HuH-7 (cell line): Measurements from ENCODE around the gene LAMC3.
"Not testable (repeated sequence)": the region's sequence is repeated elsewhere in the genome, so short reads cannot be mapped to it uniquely, and the experiment has no call there.

Source experiments
- DNase-seq: peaks from one replicate; pipeline ENCODE4 v3.0.0; 2011; ENCODE audit warnings: low spot score

Gene LAMC3

DNA sequence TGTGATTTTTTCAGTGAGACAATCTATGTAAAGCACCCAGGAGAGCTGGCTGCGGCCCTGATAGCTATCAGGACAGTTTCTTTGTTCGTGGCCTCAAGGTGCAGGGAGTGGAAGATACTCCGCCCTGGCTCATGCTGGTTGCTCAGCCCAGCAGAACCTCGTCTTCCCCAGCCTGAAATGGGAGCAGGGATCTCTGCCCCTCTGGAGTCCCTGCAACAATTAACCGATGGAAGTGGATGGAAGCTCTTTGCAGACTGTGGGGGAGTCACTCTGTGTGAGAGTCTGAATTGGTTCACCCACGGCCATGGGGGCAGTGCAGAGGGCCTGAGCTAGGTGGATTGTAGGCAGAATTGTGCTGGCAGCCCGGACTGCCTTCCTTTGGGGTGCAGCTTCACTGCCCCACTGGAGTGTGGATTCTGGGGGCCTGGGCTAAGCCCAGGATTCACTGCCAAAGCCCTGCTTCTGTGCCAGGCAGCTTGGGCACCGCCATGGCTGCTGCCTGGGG lies 90.2 kb downstream of the LAMC3 start:
- no peak for DNase-seq

DNA sequence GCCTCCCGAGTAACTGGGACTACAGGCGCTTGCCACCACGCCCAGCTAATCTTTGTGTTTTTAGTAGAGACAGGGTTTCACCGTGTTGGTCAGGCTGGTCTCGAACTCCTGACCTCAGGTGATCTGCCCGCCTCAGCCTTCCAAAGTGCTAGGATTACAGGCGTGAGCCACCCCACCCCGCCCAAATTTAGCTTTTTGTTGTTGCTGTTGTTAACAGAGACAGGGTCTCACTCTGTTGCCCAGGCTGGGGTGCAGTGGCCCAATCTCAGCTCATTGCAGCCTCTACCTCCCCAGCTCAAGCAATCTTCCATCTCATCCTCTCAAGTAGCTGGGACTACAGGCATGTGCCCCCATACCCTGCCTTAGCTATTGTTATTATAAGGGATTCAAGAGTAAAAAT lies 90.9 kb downstream of the LAMC3 start:
- DNase-seq = not testable (repeated sequence)

DNA sequence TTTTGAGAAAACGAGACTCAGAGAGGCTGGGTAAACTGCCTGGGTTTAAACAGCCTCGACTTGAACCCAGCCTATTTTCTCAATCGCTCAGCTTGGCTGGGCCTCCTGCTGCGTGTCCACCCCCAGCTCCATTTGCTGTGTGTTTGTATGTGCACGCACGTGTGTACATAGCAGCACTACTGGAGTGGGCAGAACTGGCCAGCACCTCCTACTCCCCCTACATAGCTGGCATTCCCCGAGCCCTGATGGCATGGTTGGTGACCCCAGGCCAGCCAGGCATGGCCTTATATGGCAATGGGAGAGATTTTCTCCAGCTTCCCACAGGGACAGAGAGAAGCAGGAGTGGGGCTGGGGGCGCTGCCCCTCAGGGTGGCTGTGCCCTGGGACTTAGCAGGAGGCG lies 91.5 kb downstream of the LAMC3 start:
- no peak for DNase-seq

DNA sequence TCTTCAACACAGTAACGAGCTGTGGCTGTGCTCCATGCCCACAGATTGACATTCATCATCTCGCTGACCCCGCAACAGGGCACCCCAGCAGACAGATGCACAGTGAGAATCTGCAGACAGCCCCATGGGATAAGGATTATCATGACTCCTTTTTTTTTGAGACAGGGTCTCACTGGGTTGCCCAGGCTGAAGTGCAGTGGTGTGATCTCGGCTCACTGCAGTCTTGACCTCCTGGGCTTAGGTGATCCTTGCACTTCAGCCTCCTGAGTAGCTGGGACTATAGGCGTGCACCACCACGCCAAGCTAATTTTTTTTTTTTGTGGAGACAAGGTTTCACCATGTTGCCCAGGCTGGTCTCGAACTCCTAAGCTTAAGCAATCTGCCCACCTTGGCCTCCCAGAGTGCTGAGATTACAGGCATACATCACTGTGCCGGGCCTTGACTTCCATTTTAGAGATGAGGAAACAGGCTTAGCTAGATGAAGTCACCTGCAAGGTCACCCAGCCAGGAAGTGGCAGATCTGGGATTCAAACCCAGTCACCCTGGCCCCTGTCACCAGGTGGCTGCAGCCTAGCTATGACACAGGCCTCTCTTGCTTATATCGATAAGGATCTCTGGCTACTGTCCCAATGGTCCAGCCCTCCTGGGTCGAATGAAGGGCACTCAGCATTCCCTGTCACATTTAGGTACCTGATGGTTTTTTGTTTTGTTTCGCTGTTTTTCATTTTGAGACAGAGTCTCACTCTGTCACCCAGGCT lies 92.4 kb downstream of the LAMC3 start:
- DNase-seq = no peak

DNA sequence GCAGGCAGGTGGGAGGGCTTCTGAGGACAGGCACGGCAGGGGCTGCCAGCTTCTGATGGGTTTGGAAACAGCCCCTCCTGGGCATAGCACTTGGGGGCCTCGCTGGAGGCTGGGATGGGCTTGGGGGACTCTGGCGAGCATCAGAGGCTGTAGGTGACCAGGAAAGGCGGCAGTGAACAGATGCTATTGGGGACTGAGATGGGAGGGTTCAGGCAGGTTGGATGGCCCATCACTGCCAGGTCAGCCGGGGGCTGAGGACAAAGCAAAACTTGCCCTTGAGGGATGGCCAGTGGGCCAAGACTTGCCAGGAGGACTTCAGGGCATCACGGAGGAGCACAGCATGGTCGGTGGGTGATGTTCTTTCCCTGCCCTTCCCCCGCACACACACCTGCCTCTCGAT lies 94.0 kb downstream of the LAMC3 start:
- DNase-seq = no peak

DNA sequence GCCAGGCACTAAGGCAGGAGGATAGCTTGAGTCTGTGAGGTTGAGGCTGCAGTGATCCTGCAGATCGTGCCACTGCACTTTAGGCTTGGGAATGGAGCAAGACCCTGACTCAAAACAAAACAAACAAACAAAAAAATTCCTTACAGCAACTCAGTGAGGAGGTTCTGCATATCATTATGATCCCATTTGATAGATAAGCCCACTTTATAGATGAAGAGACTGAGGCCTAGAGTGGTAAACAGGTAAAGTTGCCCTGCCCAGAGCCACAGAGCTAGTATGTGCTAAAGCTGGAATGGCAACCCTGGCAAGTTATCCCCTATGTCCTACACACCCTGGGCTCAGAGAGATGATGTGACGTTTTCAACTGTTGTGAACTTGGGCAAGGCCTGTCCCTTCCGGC lies 94.6 kb downstream of the LAMC3 start:
- no peak for DNase-seq

DNA sequence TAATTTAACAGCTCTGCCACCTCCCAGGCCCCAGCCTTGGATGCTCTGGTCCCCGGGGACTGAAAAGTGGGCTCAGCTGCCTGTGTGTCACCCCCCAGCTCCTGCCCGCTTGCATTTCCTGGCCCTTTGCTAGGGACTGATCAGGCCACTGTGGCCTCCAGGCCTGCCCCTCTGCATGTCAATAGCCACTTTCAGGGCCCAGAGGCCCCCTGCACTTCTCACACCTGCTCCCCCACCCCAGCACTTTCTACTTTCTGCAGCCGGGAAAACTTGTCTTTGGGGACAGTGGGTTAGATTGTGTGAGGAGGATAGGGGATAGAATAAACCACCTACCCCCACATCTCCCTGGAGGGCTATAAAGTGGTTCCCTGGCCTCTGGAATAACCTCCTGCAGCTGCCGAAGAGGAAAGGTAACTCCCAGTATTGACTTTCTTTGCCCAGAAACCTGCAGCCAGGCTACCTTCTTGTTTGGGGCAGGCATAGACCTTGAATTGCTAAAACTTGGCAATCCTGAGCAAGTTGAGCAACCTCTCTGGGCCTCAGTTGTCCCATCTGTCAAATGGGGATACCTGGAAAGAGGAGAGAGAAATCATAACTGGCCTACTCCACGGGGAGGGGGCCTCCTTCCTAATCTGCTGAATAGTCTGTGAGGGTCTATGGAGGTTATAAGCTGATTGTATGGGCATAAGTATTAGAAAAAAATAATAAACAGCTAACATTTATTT lies 95.2 kb downstream of the LAMC3 start:
- no peak for DNase-seq

DNA sequence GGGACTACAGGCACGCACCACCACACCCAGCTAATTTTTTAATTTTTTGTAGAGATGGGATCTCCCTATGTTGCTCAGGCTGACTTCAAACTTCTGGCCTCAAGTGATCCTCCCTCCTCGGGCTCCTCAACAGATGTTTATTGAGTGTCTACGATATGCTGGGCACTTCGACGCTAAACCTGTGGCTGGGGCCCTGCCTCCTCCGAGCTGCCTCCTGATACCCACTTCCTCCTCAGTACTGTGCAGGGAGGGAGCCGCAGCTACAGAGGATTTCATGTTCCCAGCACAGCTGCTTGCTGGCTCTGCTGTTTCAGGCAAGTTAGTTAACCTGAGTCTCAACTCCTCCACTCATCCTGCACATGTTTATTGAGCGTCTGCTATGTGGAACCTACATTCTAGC lies 97.0 kb downstream of the LAMC3 start:
- DNase-seq = no peak

DNA sequence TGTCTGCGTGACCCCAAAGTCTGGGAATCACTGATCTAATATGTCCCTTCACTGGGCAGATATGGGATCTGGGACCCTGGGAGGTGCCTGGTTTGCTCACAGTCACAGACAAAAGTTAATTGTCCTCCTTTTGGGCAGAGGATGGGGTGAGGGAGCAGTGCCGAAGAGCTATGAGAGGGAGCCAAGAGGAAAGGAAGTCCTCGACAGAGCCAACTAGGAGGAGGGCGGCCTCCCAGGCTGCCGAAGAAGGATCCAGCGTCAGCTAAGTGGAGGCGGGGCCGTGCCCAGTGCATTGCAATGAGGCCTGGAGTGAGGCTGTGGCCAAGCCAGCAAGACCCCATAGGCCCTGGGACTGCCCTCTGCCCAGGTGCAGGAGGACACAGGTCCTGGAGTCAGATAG lies 98.8 kb downstream of the LAMC3 start:
- no peak for DNase-seq

DNA sequence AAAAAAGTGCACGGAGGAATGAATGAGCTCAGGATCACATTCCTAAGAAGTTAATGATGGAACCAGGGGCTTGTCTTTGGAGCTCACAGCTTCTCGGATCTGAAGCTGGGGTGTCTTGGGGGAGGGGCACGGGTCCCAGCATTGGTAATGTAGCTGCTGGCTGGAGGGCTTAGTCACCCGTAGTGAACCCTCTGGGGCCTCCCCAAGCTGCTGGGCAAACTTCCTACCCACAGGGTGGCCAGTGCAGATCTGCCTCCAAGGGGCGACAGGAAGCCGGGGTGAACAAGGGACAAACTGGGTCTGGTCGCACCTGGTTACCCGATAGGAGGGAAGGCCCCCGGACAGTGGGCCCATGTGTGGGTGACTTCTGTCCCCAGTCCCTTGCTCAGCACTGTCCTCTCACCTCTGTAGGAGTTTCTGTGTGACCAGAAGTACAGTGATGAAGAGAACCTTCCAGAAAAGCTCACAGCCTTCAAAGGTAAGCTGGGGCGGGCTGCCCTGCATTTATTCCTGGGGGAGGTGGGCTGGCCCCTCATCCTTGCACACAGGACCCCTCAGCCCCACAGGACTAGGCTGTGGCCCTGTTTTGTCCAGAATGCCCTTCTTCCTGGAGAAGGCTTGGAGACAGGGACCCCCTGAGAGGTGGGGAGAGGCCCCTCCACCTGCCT lies 102.3 kb downstream of the LAMC3 start:
- DNase-seq = no peak

DNA sequence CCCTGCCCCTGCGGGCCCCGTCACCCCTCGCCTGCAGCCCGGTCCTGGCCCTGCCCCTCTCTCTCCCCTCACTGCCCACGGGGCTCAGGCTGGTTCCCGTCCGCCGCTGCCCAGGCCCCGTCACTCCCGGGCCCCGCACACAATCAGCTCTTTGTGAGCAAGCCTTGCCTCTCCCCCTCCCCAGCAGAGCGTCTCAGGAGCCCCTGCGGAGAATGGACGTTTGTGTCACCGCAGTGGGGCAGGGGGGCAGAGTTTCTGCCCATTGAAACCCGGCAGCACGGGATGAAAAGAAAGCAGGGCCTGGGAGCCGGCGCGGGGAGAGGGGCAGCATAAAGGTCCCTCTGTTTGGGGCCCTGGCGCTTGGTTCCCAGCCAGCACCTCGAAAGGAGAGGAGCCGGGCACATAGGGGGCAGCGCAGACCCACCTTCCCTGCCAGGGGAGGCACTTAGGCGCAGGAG lies 102.9 kb downstream of the LAMC3 start:
- no peak for DNase-seq

DNA sequence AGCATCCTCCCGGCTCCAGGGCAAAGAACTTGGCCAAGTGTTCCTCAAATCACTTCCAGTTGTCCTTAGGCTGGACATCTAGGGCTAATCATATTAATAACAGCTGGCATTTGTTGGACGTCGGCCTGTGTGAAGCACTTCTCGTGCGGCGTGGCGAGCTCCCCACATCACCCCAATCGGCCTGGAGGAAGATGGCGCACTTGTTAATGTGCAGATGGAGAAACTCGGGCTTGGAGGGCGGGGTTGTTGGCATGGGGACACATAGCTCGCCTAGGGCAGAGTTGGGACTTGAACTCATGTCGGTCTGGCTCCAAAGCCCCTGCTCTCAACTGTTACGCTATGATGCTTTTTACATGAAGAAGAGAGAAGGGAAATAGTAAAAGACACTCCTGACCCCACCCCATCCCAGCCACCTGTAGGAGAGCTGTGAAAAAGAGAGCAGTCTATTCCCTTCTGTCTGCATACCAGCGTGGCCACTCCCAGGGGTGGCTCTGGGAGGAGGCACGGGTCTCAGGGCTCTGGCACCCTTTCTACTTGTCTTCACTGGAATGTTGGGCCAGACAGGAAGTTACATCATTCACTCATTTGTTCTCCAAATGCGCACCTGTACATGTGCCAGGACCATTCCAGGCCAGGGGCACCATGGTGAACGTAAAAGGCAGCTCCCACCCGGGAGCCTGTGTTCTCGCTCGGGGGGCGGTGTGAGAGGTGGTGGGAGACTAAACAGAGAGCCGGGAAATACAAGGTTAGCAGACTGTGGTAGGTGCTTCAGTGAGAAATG lies 103.6 kb downstream of the LAMC3 start:
- no peak for DNase-seq

DNA sequence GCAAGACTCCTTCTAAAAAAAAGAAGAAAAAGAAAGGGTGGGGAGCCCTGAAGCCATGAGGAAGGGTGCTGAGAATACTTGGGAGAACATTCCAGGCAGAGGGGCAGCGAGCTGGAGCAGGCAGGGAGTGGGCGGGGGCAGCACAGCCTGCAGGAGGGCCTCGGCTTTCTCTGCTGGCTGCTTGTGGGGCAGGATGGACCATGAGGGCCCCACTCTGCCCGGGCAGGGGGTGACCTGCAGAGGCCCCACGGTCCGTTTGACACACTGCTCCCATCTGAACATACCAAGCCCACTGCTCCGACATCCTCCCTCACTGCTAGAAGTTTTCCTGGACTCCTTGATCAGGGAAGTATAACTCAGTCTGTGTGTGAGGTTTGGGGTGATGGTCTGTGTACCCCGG lies 104.7 kb downstream of the LAMC3 start:
- DNase-seq = no peak

DNA sequence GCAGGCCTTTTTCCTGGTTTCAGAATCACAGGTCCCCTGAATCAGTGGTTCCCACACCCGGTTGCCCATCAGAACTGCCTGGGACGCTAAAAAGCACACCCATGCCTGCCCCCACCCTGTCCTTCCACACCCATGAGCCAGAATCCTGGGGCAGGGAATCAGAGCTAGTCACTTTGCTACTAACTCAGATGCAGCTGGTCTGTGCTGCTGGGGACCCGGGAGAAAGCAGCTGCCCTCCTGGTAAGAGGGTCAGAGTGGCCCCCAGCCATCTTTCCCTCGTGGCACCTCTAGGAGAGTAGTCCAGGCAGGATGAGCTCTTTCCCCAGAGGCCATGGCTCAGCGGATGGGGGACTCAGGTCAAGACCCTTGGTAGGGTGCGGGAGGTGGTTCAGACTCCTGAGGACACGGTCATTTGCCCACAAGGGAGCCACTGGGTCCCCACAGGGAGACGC lies 105.1 kb downstream of the LAMC3 start:
- DNase-seq = no peak

DNA sequence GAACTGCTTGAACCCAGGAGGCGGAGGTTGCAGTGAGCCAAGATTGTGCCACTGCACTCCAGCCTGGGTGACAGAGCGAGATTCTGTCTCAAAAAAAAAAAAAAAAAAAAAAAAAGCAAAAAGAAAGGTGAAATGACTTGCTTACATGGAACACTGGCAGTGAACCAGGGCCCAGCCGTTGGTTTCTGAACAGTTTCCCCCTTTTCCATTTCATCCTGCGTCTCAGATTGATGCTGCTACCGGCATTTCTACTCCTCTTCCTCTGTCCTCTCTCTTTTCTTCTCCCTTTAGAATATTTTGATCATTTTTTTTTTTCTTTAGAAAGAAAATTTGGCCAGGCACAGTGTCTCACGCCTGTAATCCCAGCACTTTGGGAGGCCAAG lies 106.4 kb downstream of the LAMC3 start:
- not testable (repeated sequence) for DNase-seq

DNA sequence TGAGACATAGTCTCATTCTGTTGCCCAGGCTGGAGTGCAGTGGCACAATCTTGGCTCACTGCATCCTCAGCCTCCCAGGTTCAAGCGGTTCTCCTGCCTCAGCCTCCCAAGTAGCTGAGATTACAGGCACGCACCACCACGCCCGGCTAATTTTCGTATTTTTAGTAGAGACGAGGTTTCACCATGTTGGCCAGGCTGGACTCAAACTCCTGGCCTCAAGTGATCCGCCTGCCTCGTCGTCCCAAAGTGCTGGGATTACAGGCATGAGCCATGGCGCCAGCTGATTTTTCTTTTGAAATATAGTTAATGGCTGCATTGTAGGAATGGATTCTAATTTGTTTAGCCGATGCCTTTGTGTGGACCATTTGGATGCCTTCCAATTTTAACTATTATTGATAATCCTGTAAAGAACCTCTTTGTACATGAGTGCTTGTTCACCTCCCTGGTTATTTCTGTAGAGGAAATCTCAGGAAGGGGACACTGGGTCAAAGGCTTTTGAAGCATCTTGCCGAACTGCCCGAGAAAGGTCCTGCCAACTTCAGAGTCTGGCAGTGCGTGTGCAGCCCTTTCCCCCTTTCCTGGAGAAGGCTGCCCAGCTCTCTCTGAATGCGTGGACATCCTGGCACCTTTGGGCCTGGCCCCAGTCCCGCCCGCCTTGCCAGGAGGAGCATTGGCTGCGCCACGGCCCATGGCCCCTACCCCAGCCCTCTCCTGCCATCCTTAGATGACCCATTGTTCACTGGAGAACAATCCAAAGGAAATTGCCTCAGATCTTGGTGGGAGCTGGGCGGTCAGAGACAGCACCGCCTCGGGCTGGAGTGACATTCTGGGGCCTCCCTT lies 107.5 kb downstream of the LAMC3 start:
- no peak for DNase-seq

DNA sequence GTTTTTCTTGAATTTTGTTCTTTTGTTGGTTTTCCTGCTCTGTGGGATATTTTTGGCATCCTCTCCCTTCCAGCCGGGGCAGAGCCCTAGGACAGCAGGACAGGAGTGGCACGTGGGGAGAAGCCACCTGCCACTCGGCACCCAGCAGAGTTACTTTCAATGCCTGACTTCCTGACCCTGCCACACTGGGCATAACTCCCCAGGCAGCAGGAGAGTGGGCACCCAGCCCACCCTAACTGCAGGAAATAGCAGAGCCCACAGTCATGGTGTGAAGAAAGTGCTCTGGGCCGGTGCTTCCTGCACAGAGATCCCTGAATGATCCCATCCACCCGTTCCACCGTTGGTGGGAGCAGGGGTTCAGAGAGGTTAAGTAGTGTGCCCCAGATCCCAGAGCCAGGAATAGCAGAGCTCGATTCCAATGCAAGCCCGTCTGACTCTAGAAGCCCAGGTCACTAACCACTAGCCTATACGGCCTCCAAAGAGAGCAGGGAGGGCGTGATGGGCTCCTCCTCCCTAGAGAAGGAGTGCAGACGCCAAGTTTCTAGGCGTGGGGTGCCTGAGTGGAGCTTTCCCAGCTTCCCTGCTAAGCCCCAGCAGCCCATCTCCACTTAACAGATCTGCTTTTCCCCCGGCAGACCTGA lies 108.3 kb downstream of the LAMC3 start:
- no peak for DNase-seq

DNA sequence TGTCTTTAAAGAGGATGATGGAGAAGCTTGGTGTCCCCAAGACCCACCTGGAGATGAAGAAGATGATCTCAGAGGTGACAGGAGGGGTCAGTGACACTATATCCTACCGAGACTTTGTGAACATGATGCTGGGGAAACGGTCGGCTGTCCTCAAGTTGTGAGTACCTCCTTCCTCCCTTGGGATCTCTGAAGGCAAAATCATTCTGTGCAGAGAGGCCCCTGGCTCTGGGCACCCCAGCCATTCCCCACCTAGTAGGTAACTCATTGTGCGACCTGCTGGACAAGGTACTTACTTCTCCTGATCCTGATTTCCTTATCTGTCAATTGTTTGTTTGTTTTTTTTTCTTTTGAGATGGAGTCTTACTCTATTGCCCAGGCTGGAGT lies 108.8 kb downstream of the LAMC3 start:
- no peak for DNase-seq

DNA sequence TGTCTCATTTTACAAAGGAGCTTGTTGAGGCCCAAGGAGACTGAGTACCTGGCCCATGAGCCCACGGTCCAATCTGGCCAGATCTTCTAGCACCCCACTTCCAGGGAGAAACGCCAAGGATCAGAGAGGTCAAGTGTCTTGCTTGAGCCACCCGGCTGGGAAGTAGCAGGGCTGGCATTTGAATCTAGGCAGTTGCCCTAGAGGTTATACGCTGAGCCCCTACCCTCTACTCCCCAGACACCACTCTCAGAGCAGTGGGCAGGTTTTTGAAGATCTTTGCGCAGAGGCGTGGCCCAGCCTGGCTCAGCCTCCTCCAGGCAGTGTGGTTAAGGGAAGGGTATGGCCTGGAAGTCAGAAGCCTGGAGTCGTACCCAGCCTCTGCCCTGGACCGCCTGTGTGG lies 110.6 kb downstream of the LAMC3 start:
- no peak for DNase-seq

DNA sequence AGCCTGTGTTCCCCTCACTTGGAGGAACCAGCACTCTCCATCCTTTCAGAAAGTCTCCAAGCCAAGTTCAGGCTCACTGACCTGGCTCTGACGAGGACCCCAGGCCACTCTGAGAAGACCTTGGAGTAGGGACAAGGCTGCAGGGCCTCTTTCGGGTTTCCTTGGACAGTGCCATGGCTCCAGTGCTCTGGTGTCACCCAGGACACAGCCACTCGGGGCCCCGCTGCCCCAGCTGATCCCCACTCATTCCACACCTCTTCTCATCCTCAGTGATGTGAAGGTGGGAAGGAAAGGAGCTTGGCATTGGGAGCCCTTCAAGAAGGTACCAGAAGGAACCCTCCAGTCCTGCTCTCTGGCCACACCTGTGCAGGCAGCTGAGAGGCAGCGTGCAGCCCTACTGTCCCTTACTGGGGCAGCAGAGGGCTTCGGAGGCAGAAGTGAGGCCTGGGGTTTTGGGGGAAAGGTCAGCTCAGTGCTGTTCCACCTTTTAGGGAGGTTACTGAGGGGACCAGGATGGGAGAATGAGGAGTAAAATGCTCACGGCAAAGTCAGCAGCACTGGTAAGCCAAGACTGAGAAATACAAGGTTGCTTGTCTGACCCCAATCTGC lies 111.8 kb downstream of the LAMC3 start:
- DNase-seq = no peak
